Activated T-cell treated with anti-CD3 and anti-CD28 coated beads for 24 hours (primary cell): ENCODE measurements around the gene IFIT2.
"Not testable (repeated sequence)": the region's sequence is repeated elsewhere in the genome, so short reads cannot be mapped to it uniquely, and the experiment has no call there.

ENCODE experiments used
- DNase-seq: peaks from one replicate; pipeline ENCODE4 v3.0.0-alpha.2; 2020; ENCODE audit warnings: low read depth

Gene IFIT2

DNA sequence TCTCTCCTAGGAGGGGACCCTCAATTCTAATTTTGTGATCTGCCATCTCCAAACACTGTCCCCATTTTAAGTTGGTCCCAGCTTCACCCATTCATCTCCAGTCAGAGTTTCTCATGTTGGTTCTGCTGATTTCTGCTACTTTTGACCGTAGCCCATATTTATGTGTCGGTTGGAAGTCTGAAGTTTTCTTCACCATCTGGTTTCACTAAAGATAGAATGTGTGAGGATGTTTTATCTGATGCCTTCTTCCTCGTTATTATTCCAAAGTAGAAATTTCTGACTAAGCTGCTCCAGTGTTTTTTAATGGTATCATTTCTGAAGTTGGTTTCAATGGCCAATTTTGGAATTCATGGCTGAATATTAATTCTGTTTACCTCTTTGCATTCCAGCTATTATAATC is 21.3 kb upstream of the IFIT2 start:
- DNase-seq, result no peak

DNA sequence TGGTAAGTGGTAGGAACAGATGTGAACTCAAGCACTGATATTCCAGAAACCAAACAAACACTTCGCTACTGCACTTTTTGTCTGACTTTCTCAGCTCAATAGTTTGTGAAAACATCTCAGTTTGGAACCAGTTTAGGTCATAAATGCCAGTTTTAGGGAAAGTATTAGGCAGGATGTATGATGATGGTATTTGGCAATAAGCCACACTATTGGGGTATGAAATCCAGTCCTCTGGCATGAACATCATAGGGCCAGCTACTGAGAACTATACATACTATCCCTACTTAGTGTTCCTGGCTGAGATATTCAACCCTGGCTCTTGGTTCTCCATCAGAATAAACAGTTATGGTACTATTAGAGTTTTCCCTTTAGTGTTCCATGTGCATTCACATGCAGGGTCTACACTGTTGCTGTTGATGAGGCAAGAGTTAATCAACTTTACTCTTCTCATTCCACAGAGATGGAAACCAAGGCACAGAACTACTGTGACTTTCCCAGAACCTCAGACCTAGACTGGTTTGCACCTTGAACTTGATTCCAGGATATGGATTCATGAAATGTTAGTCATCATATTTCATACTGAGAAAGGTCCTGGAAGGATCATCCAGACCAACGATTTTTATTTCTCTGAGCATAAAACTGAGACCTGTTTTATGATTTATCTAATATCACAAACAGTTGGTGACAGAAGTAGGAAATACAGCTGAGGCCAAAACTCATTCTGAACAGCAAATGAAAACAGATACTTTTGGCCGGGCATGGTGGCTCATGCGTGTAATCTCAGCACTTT is 20.0 kb upstream of the IFIT2 start:
- DNase-seq, result no peak

DNA sequence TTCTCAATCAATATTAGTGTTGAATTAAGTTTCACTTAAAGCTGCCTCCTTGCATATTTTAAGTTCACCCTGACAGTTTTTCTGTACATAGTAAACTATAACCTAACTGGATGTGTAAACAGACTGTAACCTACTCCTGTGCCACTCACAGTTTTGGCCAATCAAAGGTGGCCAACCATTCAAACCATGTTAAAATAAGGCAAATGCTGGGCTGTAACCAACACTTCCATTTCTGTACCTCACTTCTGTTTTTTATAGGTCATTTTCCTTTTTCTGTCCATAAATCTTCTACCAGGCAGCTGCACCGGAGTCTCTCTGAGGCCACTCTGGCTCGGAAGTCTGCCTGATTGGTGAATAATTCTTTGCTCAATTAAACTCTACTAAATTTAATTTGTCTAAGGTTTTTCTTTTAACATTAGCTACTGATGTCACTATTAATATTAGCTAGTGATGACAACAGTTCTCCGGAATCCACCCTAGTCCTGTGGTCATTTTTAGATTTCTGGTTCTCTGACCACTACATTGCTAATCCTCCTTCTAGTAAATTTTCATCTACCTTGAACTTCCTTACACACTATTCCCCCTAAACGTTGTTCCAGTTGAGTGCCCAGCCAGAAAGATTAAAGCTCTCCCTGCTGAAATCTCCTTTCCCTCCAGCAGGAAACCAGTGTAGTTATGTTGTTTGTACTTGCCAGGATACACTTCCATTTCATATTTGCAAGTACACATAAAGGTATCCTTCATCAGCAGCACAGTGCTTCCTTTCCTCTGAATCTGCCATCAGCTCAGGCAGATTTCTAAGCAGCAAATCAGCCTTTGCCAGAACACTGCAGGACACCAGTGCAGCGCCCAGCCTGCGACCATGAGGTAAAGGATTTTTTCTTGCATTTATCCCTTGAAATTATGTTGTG is 18.6 kb upstream of the IFIT2 start:
- DNase-seq, result no peak

DNA sequence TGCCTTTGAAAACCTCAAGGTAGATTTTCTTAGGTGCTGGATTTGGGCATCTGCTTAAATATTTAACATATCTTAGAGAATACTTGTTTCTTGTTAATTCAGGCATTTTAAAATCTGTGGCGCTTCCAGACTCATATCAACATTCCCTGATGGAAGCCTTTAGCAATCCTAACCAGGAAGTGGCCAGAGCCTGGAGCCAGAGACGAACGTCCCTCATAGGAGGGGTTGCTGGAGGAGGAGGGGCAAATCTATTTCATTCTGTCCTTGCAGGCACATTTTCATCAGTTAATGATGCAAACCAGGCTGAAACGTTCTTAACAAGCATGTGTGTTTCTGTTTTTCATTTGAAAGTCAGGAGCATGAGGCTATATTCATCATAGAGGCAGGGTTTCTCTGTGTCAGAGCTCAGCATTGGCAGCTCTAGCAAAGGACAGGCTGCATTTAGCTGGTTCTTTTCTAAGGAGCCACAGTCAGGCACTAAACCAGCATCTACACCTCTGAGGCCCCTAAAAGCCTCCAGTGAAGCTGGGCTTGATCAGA is 17.8 kb upstream of the IFIT2 start:
- DNase-seq, result no peak

DNA sequence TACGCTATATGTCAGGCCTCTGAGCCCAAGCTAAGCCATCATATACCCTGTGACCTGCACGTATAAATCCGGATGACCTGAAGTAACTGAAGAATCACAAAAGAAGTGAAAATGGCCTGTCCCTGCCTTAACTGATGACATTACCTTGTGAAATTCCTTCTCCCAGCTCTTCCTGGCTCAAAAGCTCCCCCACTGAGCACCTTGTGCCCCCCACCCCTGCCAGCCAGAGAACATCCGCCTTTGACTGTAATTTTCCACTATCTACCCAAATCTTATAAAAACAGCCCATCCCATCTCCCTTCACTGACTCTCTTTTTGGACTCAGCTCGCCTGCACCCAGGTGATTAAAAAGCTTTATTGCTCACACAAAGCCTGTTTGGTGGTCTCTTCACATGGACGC is 17.1 kb upstream of the IFIT2 start:
- not testable (repeated sequence) for DNase-seq

DNA sequence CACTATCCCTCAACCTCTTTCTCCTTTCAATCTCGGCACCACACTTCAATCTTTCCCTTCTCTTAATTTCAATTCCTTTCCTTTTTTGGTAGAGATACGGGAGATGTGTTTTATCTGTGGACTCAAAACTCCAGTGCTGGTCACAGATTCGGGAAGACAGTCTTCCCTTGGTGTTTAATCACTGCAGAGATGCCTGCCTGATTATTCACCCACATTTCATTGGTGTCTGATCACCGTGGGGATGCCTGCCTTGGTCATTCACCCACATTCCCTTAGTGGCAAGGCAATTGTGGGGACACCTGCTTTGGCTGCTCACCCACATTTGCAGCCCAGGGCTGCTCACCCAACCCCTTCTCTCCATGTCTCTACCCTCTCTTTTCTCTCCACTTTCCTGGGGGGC is 16.5 kb upstream of the IFIT2 start:
- not testable (repeated sequence) for DNase-seq

DNA sequence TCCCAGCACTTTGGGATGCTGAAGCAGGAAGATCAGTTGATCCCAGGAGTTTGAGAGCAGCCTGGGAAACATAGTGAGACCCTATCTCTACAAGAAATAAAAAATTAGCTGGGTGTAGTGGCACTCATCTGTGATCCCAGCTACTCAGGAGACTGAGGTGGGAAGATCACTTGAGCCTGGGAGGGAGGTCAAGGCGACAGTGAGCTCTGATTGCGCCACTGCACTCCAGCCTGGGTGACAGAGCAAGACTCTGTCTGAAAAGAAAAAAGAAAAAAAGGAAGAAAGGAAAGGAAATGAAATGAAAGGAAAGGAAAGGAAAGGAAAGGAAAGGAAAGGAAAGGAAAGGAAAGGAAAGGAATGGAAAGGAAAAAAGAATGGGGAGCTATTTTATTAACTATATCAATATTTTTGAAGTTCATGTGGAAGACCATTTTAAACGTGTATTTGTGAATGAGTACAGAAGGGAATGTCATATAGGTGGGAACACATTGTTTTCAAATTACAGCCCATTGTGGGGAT is 7.1 kb upstream of the IFIT2 start:
- DNase-seq, result no peak

DNA sequence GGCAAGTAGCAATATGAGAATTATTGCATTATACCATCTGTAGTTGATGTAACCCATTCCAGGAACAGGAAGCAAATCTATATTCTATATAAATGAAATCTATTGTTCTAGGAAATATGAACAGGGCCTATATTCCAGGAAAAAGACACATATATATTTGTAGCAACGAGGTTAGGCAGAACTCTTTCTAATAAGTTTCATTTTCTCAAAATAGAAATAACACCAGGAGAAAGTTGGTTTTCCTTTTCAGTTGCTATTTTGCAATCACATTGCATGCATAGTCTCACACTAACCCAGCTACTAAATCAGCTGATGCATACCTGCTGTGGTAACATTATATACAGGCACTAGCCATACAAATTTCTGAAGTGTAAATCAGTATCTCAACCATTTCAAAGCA is 6.2 kb upstream of the IFIT2 start:
- no peak for DNase-seq

DNA sequence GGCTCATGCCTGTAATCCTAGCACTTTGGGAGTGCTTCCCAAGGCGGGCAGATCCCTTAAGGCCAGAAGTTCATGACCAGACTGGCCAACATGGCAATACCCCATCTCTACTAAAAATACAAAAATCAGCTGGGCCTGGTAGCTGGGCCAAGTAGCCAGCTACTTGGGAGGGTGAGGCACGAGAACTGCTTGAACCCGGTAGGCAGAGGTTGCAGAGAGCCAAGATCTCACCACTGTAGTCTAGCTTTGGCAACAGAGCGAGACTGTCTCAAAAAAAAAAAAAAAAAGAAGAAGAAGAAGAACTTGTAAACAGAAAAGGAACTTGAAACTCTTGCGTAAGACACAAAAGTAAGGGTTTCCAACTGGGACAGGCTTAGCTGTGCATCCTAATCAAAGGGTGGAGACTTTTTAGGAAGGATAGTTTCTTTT is 5.6 kb upstream of the IFIT2 start:
- DNase-seq, result no peak

DNA sequence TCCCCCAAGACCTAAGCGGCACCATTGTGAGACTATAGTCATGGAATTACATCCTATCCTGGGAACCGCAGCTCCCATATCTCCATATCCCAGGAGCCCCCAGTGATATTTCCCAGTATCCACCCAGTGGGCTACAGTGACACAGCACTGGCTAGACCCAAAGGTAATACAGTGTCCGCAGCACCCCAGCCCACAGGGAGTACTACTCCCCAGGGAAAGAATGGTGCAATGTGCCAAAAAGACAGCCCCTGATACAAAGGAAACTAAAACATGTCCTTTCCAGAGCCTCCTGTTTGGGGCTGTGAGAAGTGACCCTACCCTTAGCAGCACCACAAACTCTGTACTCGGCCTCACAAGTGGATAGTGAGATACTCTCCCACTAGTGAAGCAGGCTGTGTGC is 4.5 kb upstream of the IFIT2 start:
- DNase-seq, result no peak

DNA sequence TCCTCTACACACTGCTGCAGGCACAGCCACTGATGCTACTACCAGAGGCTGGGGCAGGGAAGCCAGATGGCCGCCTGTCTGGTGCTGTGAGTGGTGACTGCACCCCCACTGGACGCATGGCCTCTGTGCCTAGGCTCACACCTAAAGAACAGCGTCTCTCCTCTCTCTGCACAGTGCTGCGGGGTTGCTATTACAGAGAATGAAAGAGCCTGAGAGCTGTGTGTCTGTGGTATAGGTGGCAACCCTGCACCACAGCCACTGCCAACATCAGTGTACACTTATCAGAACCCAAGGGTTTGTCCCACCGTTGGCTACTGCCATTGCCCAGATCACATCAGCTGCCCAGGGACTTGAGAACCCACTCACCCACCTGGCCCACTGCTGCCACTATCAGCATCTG is 4.1 kb upstream of the IFIT2 start:
- no peak for DNase-seq

DNA sequence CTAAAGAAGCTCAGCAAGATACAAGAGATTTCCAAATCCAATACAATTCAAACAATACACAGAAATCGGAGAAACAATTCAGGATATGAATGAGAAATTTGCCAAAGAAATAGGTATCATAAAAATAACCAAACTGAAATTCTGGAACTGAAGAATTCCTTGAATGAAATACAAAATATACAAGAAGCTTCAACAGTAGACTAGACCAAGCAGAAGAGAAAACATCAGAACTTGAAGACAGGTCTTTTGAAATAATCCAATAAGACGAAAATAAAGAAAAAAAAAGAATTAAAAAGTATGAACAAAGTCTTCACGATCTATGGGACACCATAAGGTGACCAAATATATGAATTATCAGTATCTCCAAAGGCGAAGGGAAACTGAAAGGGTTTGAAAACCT is 2.8 kb upstream of the IFIT2 start:
- DNase-seq, result no peak

DNA sequence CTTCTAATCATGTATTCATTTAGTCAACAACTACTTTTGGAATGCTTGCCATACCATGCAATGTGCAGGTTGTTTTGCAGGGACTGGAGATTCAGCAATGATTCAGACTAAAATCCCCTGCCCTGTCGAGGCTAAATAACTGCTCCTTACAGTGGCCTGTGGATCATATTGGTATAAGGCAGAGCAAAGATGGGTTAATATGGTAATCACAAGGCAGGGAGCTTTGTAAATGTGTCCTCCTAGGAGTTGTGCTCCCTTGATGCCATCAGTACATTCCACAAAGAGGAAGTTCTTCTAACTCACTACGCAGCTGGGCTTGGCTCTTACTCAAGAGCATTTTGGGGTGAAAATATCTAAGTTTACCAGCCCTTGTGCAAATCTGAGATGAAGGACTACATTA is 614 bp upstream of the IFIT2 start:
- DNase-seq, result no peak

DNA sequence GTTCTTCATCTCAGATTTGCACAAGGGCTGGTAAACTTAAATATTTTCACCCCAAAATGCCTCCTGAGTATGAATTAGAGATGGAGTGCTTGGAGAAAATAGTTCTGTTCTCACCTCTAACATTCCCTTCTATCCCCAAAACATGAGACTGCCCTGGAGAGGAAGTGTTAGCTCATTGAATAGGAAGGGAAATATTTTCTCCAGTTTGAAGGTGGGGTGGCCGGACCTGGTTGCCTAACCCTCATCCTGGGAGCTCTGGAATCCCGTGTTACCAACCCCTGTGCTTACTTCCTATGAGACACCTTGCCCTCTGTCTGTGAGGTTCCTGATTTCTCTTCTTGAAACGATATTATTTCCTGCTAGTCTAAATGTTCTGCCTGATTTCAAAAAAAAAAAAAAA is 779 bp downstream of the IFIT2 start:
- no peak for DNase-seq

DNA sequence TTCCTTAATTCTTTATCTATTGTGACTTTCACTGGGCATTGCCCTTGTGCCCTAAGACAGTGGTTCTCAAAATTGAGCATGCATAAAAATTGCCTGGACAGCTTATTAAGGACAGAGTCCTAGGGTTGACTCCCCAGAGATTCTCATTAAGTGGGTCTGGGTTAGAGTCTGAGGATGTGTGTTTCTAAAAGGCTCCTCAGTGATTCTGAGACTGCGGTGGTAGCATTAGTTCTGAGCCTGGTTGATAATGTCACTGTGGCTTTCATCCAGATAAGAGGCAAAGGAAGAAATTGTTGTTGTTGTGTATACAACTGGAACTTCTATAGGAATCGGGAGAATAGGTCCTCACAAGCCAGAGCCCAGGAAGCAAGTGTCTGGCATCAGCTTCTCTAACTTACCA is 1.3 kb downstream of the IFIT2 start:
- no peak for DNase-seq

DNA sequence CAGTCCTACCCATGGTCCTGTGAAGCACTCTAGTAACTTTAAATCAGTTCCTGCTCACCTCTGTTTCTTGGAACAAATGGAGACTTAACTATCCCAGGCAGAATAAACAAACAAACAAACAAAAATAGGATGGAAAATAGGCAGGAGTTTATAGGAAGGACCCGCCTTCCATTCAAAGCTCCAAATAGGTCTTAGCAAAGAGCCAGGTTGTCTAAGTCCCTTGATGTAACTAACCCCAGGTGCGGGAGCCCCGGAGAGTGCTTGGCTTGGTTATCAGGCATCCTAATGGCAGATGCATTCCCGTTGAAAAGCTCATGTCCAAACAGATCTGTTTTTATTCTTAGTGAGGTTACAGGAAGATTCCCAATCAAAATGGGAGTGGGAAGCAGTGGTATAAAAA is 2.2 kb downstream of the IFIT2 start:
- no peak for DNase-seq

DNA sequence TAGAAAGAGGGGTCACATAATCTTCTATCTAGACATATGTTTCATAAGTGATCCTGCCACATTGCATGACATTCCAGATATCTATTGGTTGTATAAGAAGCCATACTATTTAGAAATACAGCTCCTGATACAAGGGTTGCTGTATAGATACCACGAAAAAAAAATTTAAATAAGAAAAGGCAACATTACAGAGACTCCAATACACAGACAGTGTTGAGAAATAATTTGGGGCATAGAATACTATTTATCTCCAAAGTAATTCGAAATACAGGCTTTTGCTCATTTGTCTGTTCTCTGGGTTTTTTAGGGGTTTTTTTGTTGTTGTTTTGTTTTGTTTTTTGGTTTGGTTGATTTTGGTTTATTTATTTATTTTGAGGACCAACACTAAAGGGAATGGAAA is 2.6 kb downstream of the IFIT2 start:
- no peak for DNase-seq

DNA sequence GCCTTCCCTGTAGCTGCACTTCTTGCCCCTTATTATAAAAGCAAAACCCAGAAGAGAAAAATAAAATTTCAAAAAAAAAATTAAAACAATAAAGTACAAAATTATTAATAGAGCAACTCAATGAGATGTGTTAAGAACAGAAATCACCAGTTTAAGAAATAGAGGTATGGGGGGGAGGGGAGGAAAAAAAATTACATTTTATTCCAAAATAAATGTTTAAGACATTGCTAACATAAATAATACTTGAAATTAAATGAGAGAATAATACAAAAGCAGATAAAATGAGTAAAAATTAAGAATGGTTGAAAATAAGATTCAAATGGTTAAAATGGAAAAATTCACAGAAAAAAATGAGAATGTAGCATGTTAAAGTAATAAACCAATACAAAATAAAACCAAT is 3.1 kb downstream of the IFIT2 start:
- no peak for DNase-seq

DNA sequence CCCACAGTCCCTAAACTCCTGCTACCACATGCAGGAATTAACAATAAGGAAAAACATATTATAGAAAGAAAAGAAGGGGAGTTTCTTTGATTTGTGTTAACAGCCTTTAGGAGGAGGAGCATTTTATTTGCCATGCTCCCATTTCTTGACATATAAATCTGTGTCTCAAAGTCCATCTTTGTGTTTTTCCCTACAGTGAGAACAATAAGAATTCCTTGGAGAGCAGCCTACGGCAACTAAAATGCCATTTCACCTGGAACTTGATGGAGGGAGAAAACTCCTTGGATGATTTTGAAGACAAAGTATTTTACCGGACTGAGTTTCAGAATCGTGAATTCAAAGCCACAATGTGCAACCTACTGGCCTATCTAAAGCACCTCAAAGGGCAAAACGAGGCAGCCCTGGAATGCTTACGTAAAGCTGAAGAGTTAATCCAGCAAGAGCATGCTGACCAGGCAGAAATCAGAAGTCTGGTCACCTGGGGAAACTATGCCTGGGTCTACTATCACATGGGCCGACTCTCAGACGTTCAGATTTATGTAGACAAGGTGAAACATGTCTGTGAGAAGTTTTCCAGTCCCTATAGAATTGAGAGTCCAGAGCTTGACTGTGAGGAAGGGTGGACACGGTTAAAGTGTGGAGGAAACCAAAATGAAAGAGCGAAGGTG is 4.1 kb downstream of the IFIT2 start:
- DNase-seq, result no peak

DNA sequence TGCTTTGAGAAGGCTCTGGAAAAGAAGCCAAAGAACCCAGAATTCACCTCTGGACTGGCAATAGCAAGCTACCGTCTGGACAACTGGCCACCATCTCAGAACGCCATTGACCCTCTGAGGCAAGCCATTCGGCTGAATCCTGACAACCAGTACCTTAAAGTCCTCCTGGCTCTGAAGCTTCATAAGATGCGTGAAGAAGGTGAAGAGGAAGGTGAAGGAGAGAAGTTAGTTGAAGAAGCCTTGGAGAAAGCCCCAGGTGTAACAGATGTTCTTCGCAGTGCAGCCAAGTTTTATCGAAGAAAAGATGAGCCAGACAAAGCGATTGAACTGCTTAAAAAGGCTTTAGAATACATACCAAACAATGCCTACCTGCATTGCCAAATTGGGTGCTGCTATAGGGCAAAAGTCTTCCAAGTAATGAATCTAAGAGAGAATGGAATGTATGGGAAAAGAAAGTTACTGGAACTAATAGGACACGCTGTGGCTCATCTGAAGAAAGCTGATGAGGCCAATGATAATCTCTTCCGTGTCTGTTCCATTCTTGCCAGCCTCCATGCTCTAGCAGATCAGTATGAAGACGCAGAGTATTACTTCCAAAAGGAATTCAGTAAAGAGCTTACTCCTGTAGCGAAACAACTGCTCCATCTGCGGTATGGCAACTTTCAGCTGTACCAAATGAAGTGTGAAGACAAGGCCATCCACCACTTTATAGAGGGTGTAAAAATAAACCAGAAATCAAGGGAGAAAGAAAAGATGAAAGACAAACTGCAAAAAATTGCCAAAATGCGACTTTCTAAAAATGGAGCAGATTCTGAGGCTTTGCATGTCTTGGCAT is 4.8 kb downstream of the IFIT2 start:
- DNase-seq, result no peak

DNA sequence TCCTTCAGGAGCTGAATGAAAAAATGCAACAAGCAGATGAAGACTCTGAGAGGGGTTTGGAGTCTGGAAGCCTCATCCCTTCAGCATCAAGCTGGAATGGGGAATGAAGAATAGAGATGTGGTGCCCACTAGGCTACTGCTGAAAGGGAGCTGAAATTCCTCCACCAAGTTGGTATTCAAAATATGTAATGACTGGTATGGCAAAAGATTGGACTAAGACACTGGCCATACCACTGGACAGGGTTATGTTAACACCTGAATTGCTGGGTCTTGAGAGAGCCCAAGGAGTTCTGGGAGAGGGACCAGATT is 5.4 kb downstream of the IFIT2 start:
- DNase-seq, result no peak

DNA sequence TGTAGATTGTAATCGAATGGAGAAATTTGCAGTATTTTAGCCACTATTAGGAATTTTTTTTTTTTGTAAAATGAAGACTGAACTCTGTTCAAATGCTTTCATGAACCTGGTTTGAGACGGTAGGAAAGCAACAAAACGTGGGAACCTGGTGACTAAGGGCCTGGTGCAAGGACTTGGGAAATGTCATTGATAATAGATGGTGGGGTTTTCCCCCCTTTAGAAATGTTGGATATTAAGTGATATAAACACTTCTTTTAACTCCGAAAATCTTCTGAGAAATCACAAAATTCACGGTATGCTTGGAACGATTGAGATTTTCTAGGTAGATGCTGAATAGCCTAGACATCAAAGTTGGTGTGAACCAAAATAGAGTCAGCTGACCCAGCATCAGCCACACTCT is 6.4 kb downstream of the IFIT2 start:
- DNase-seq, result no peak
